Measurements from ENCODE around the gene ELOA. TPM values are rescaled to one million over a fixed set of nuclear protein-coding genes. Genes with fewer than 3 reads are reported as not detected.

ELOA gene
- total and polyA plus RNA-seq, 2 of the 13 experiments (the other 11 are each of a cell fraction or from before 2014, with no cell fraction given): 14.2 to 28.5 TPM

GRCh38 chr1:23727362-23727811, 15.9 kb upstream of the ELOA start (continued):
- TF ChIP-seq ZNF678 (CRISPR knock-in tag; IDR thresholded peaks at IDR 0.05): no peak
- TF ChIP-seq KDM4B (CRISPR knock-in tag; IDR thresholded peaks at IDR 0.05): peak; percentile 44; the same call in 1 of the 2 replicates
- no peak for TF ChIP-seq HNF4G (IDR thresholded peaks at IDR 0.05; ENCODE audit: borderline replicate concordance, low read depth, low read length)
- no peak for TF ChIP-seq HNF4G (CRISPR knock-in tag; IDR thresholded peaks at IDR 0.05; ENCODE audit: borderline replicate concordance, low read depth)
- TF ChIP-seq LCORL (IDR thresholded peaks at IDR 0.05): no peak
- peak; percentile 69 for TF ChIP-seq LCORL (CRISPR knock-in tag; IDR thresholded peaks at IDR 0.05)
- peak; percentile 64 for TF ChIP-seq ZNF574 (CRISPR knock-in tag; IDR thresholded peaks at IDR 0.05)
- TF ChIP-seq HCFC1 (IDR thresholded peaks at IDR 0.05; ENCODE audit: low read depth, low read length): no peak
- peak; percentile 42; the same call in 1 of the 2 replicates for TF ChIP-seq KDM2A (CRISPR knock-in tag; IDR thresholded peaks at IDR 0.05; ENCODE audit: borderline replicate concordance, low read depth)
- 0 out of 2 replicates have a peak, but pooled peaks have one; percentile 36 for TF ChIP-seq SMYD3 (CRISPR knock-in tag; IDR thresholded peaks at IDR 0.05)
- peak; percentile 26; the same call in 1 of the 2 replicates for TF ChIP-seq RXRB (CRISPR knock-in tag; IDR thresholded peaks at IDR 0.05; ENCODE audit: borderline replicate concordance)
- TF ChIP-seq MYC (CRISPR knock-in tag; IDR thresholded peaks at IDR 0.05; ENCODE audit: borderline replicate concordance): peak; percentile 89
- no peak for TF ChIP-seq SAFB2 (CRISPR knock-in tag; IDR thresholded peaks at IDR 0.05; ENCODE audit: borderline replicate concordance, low read depth)
- TF ChIP-seq BHLHE40 (IDR thresholded peaks at IDR 0.05; ENCODE audit: low read length): no peak
- no peak for TF ChIP-seq NR2C2 (CRISPR knock-in tag; IDR thresholded peaks at IDR 0.05; ENCODE audit: borderline replicate concordance)
- TF ChIP-seq TBX2 (CRISPR knock-in tag; IDR thresholded peaks at IDR 0.05; ENCODE audit: borderline replicate concordance): peak; percentile 47; the same call in 1 of the 2 replicates
- TF ChIP-seq ZNF687 (CRISPR knock-in tag; IDR thresholded peaks at IDR 0.05): peak; percentile 62
- TF ChIP-seq ZBTB44 (CRISPR knock-in tag; IDR thresholded peaks at IDR 0.05): no peak
- no peak for TF ChIP-seq ZNF781 (CRISPR knock-in tag; IDR thresholded peaks at IDR 0.05; ENCODE audit: borderline replicate concordance, not compliant biosample characterization)
- TF ChIP-seq ZFP37 (CRISPR knock-in tag; IDR thresholded peaks at IDR 0.05; ENCODE audit: borderline replicate concordance): no peak
- TF ChIP-seq JUNB (CRISPR knock-in tag; IDR thresholded peaks at IDR 0.05; ENCODE audit: borderline replicate concordance): no peak
- TF ChIP-seq ZFY (CRISPR knock-in tag; IDR thresholded peaks at IDR 0.05): peak; percentile 52
- TF ChIP-seq ZFP90 (CRISPR knock-in tag; IDR thresholded peaks at IDR 0.05; ENCODE audit: borderline replicate concordance): no peak
